Stimulated activated CD8-positive, alpha-beta memory T cell treated with anti-CD3 and anti-CD28 coated beads, Interleukin-4, amount 100 ng/mL, for 24 hours (primary cell): ENCODE results near the gene ALOX12B.
"Not testable (repeated sequence)": the region's sequence is repeated elsewhere in the genome, so short reads cannot be mapped to it uniquely, and the experiment has no call there.

Source experiments
- DNase-seq: peaks from one replicate; pipeline ENCODE4 v3.0.0-alpha.2; 2020; ENCODE audit warnings: low read depth

The ALOX12B gene

GRCh38 chr17:8064561-8065019 lies 22.9 kb downstream of the ALOX12B start:
- DNase-seq: no peak

GRCh38 chr17:8063761-8064534 lies 23.6 kb downstream of the ALOX12B start:
- no peak for DNase-seq

- DNase-seq: no peak
These were observed 24.6 kb downstream of the ALOX12B start for GRCh38 chr17:8062807-8063483.

- no peak for DNase-seq
These were observed 25.1 kb downstream of the ALOX12B start for GRCh38 chr17:8062435-8062806.

GRCh38 chr17:8061851-8062250 lies 25.7 kb downstream of the ALOX12B start:
- DNase-seq: not testable (repeated sequence)

GRCh38 chr17:8060274-8060673 lies 27.2 kb downstream of the ALOX12B start:
- DNase-seq: no peak

- no peak for DNase-seq
These were observed 28.4 kb downstream of the ALOX12B start for GRCh38 chr17:8059131-8059530.

- no peak for DNase-seq
These were observed 29.8 kb downstream of the ALOX12B start for GRCh38 chr17:8057691-8058114.

- no peak for DNase-seq
These were observed 30.4 kb downstream of the ALOX12B start for GRCh38 chr17:8056976-8057625.

GRCh38 chr17:8056232-8056975 lies 31.1 kb downstream of the ALOX12B start:
- no peak for DNase-seq

GRCh38 chr17:8055851-8056231 lies 31.7 kb downstream of the ALOX12B start:
- no peak for DNase-seq

GRCh38 chr17:8053600-8053999 lies 33.9 kb downstream of the ALOX12B start:
- no peak for DNase-seq

GRCh38 chr17:8052256-8053252 lies 35.0 kb downstream of the ALOX12B start:
- no peak for DNase-seq

- no peak for DNase-seq
These were observed 35.7 kb downstream of the ALOX12B start for GRCh38 chr17:8051831-8052230.

GRCh38 chr17:8048736-8049135 lies 38.8 kb downstream of the ALOX12B start:
- DNase-seq: no peak

- DNase-seq: no peak
These were observed 39.3 kb downstream of the ALOX12B start for GRCh38 chr17:8048236-8048635.

GRCh38 chr17:8047769-8048110 lies 39.8 kb downstream of the ALOX12B start:
- no peak for DNase-seq

GRCh38 chr17:8046929-8047768 lies 40.4 kb downstream of the ALOX12B start:
- no peak for DNase-seq

- DNase-seq: no peak
These were observed 41.1 kb downstream of the ALOX12B start for GRCh38 chr17:8046306-8046928.
